B cell (primary cell): ENCODE measurements around the gene ZNF408. TPM values are rescaled to one million over a fixed set of nuclear protein-coding genes. Genes with fewer than 3 reads are reported as not detected.

Experiments
- ATAC-seq: fragments of 200-7000 bp; cut with Tn5 transposase; one replicate; pipeline ENCODE4 v1.10.0; 2021; ENCODE audit warnings: low read depth, mild to moderate bottlenecking, moderate number of reproducible peaks, moderate library complexity
- CTCF ChIA-PET: fragments of 350-600 bp; sonication (Branson Sonifier 250); formaldehyde crosslinking; loops from one replicate; lab custom pipeline; 2021; ENCODE audit warnings: antibody characterized with exemption, inconsistent platforms; lab: Charles Lee
- POLR2A ChIA-PET: fragments of 350-600 bp; sonication (Branson Sonifier 250); formaldehyde crosslinking; loops from one replicate; lab custom pipeline; 2021; ENCODE audit warnings: antibody characterized with exemption; lab: Charles Lee
- DNase-seq: peaks from one replicate; pipeline ENCODE4 v3.0.0; 2013
- H2AFZ ChIP-seq: 2 replicates; pipeline ENCODE4 v1.6.1; 2012; ENCODE audit warnings: mild to moderate bottlenecking, low read depth, low read length; ENCODE audit not compliant: insufficient read depth, poor library complexity, severe bottlenecking
- H3K27ac ChIP-seq, 2 donors: 1 replicate in 1 of 2; 2 replicates in 1 of 2; pipeline ENCODE4 v1.5.1; 2012 to 2013; ENCODE audit warnings: low read length in 2 of 2, mild to moderate bottlenecking in 2 of 2, moderate library complexity in 1 of 2
- H3K27me3 ChIP-seq, 4 experiments: fragments of 200-600 bp in 1 of 4; sonication (generic) in 1 of 4; replicated peaks in 1 of 4; 1 replicate in 2 of 4; 2 replicates in 2 of 4; pipeline versions ENCODE4 v1.6.1 to v1.7.0; 2013 to 2016; ENCODE audit warnings: low read length in 3 of 4, mild to moderate bottlenecking in 2 of 4, mixed read lengths in 1 of 4, moderate library complexity in 1 of 4; ENCODE audit not compliant: insufficient read depth in 4 of 4, control insufficient read depth in 3 of 4; ENCODE audit errors: control extremely low read depth in 1 of 4
- H3K36me3 ChIP-seq, 2 experiments: replicated peaks in 1 of 2; 1 replicate in 1 of 2; 2 replicates in 1 of 2; pipeline versions ENCODE4 v1.6.1 to v1.7.1; 2013; ENCODE audit warnings: low read length in 1 of 2; ENCODE audit not compliant: insufficient read depth in 2 of 2, control insufficient read depth in 1 of 2; ENCODE audit errors: control extremely low read depth in 1 of 2, extremely low read depth in 1 of 2
- H3K4me1 ChIP-seq, 2 donors: fragments of 200-600 bp in 1 of 2; sonication (generic) in 1 of 2; 1 replicate in 1 of 2; 2 replicates in 1 of 2; pipeline versions ENCODE4 v1.5.1 to v1.6.1; 2013 to 2017; ENCODE audit warnings: low read length in 2 of 2; ENCODE audit not compliant: control insufficient read depth in 2 of 2, insufficient read depth in 2 of 2
- H3K4me2 ChIP-seq: replicated peaks from 2 replicates; pipeline ENCODE3; 2012; ENCODE audit warnings: mild to moderate bottlenecking, low read depth, low read length; ENCODE audit not compliant: poor library complexity, severe bottlenecking
- H3K4me3 ChIP-seq, 5 experiments: fragments of 200-600 bp in 1 of 5; sonication (generic) in 1 of 5; 1 replicate in 3 of 5; 2 replicates in 2 of 5; pipeline versions ENCODE4 v1.5.1 to v1.7.0; 2011 to 2016; ENCODE audit warnings: low read length in 4 of 5, mild to moderate bottlenecking in 4 of 5, low read depth in 2 of 5, control low read depth in 1 of 5, moderate library complexity in 1 of 5; ENCODE audit not compliant: insufficient read depth in 1 of 5; ENCODE audit errors: control extremely low read depth in 1 of 5, extremely low read depth in 1 of 5
- H3K79me2 ChIP-seq: fragments of 200-600 bp; sonication (generic); one replicate; pipeline ENCODE4 v1.6.0; 2016; ENCODE audit warnings: low read length; ENCODE audit not compliant: control insufficient read depth, insufficient read depth
- H3K9ac ChIP-seq: fragments of 200-600 bp; sonication (generic); 2 replicates; pipeline ENCODE4 v1.6.1; 2017; ENCODE audit warnings: mild to moderate bottlenecking, low read length, moderate library complexity
- H3K9me3 ChIP-seq, 3 donors: one replicate each; pipeline versions ENCODE4 v1.6.1 to v1.7.1; 2013; ENCODE audit warnings: low read length in 2 of 3; ENCODE audit not compliant: control insufficient read depth in 2 of 3, insufficient read depth in 1 of 3; ENCODE audit errors: control extremely low read depth in 1 of 3
- H4K20me1 ChIP-seq: 2 replicates; pipeline ENCODE4 v1.6.0; 2012; ENCODE audit warnings: mild to moderate bottlenecking, low read length; ENCODE audit not compliant: insufficient read depth, control insufficient read depth, poor library complexity, severe bottlenecking
- H3K27ac Mint-ChIP-seq: one replicate; pipeline ENCODE4 v1.8.0; 2021; ENCODE audit warnings: mixed read lengths
- H3K27me3 Mint-ChIP-seq: one replicate; pipeline ENCODE4 v1.8.0; 2021; ENCODE audit warnings: mixed read lengths
- H3K4me1 Mint-ChIP-seq: one replicate; pipeline ENCODE4 v1.8.0; 2021; ENCODE audit warnings: mixed read lengths
- H3K4me3 Mint-ChIP-seq: one replicate; pipeline ENCODE4 v1.8.0; 2021; ENCODE audit warnings: mixed read lengths
- H3K9me3 Mint-ChIP-seq: one replicate; pipeline ENCODE4 v1.8.0; 2022; ENCODE audit warnings: mixed read lengths; ENCODE audit not compliant: insufficient read depth
- EZH2 ChIP-seq: IDR thresholded peaks from 2 replicates; pipeline ENCODE4 v1.6.1; 2012; ENCODE audit warnings: borderline replicate concordance, low read depth, mild to moderate bottlenecking, moderate library complexity, low read length; ENCODE audit not compliant: insufficient read depth, poor library complexity, severe bottlenecking
- WGBS: methylation state at CpG from one replicate; pipeline ENCODE4 v1.1.5; 2013; ENCODE audit warnings: missing lambda C conversion rate; ENCODE audit not compliant: insufficient coverage; 5-methylcytosine and 5-hydroxymethylcytosine counted together
- intact Hi-C: fragments of 100-400 bp; cut with micrococcal nuclease; formaldehyde crosslinking; loops from one replicate; pipeline ENCODE4 v1.10.0; 2022
- polyA plus RNA-seq: library from polyadenylated mRNA; depleted of rRNA; stranded (reverse); fragments of >200 nt; gene quantifications from 2 replicates; pipeline ENCODE4 v1.2.3, GENCODE V29; 2012
- total RNA-seq, 2 donors: library from RNA; stranded (reverse); fragments of 120-200 nt in 1 of 2; gene quantifications; 1 replicate in 1 of 2; 2 replicates in 1 of 2; pipeline versions ENCODE4 v1.2.3 to v1.2.4, GENCODE V29; 2013 to 2022
- TF ChIP-seq, protein P1 (sequence below): fragments of 200-600 bp; IDR thresholded peaks from one replicate; pipeline ENCODE4 v1.8.0; 2022; ENCODE audit warnings: antibody characterized with exemption, mild to moderate bottlenecking

Gene ZNF408
- total and polyA plus RNA-seq, 2 donors (not counting 1 experiment from before 2014, with no cell fraction given): 8.3 to 22.3 TPM

DNA sequence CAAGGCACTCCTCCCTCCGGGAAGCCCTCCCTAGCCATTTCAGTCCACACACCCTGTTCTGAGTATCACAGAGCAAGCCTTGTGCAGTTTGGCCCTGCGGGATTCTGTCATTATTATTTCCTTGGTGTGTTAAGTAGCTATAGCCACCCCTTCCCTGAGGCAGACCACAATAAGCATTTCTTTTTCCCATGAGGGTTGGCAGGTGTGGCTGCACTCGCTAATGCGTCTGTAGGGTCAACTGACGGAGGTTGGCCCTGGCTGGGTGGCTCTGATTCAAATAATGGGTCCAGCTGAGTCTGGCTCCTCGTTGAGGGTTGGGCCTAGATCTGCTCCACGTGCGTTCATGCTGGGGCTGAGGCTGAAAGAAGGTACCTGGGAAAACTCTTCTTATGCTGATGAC is 23.3 kb downstream of the ZNF408 start:
- Mint-ChIP-seq H3K4me1 (no peaks in the 10 kb centered on the region), H3K27me3 (peaks cover 3% of the 10 kb centered on the region), H3K27ac (no peak overlapping the region), H3K4me3 (no peak overlapping the region), H3K9me3 (no peaks in the 10 kb centered on the region)
- ATAC-seq (no peak), DNase-seq (no peak)
- WGBS: 39% methylated on average over 8 of the region's 8 CpGs
- Histone ChIP-seq H3K36me3 (no peaks in the 10 kb centered on the region), H2AFZ (peak overlapping the region; percentile 42), H3K9me3 (no peaks in the 10 kb centered on the region), H3K27me3 (no peaks in the 10 kb centered on the region), H3K4me2 (no peak overlapping the region), H3K9ac (no peak overlapping the region), H3K27ac (no peak overlapping the region), H4K20me1 (no peaks in the 10 kb centered on the region), H3K79me2 (no peaks in the 10 kb centered on the region), H3K4me1 (no peaks in the 10 kb centered on the region), H3K4me3 (no peak overlapping the region)
- ChIA-PET POLR2A (no interaction called here), CTCF (no interaction called here)
- intact Hi-C loops: no loop called here
- no peak for TF ChIP-seq EZH2
- TF ChIP-seq, protein P1, sequence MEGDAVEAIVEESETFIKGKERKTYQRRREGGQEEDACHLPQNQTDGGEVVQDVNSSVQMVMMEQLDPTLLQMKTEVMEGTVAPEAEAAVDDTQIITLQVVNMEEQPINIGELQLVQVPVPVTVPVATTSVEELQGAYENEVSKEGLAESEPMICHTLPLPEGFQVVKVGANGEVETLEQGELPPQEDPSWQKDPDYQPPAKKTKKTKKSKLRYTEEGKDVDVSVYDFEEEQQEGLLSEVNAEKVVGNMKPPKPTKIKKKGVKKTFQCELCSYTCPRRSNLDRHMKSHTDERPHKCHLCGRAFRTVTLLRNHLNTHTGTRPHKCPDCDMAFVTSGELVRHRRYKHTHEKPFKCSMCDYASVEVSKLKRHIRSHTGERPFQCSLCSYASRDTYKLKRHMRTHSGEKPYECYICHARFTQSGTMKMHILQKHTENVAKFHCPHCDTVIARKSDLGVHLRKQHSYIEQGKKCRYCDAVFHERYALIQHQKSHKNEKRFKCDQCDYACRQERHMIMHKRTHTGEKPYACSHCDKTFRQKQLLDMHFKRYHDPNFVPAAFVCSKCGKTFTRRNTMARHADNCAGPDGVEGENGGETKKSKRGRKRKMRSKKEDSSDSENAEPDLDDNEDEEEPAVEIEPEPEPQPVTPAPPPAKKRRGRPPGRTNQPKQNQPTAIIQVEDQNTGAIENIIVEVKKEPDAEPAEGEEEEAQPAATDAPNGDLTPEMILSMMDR: no peak

DNA sequence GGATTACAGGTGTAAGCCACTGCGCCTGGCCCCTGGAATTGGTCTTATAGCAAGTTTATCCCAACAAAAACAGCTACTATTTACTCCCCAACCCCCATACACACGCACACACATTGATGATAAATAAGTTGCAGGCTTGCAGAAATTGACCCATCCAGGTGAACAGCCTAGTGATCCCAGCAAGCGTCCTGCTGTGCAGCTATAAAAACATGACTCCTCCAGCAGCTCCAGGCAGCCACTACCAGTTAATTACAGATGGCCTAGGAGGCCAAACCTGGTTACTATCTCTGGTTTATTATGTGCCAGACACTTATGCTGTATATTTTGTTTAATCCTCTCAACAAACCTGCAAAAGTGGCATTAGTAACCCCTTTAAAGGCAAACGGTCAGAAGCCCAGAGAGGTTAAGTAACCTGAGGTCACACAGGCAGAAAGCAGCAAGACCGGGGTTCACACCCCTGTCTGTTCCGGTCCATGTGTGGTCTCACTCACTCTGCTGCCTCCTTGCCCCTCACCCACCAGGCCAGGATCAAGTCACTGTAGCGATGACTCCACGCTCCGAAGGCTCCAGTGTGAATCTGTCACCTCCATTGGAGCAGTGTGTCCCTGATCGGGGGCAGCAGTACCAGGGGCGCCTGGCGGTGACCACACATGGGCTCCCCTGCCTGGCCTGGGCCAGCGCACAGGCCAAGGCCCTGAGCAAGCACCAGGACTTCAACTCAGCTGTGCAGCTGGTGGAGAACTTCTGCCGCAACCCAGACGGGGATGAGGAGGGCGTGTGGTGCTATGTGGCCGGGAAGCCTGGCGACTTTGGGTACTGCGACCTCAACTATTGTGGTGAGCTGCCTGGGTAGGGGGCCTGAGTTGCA is 24.7 kb downstream of the ZNF408 start:
- Histone ChIP-seq H3K4me3 (no peak overlapping the region), H3K79me2 (no peaks in the 10 kb centered on the region), H3K27ac (no peak overlapping the region), H3K4me1 (no peaks in the 10 kb centered on the region), H3K9ac (no peak overlapping the region), H2AFZ (no peak overlapping the region), H4K20me1 (no peaks in the 10 kb centered on the region), H3K27me3 (no peaks in the 10 kb centered on the region), H3K36me3 (no peaks in the 10 kb centered on the region), H3K9me3 (no peaks in the 10 kb centered on the region), H3K4me2 (no peak overlapping the region)
- H3K27me3 Mint-ChIP-seq: peaks cover 3% of the 10 kb centered on the region
- no peak for DNase-seq
- no peak overlapping the region for H3K27ac Mint-ChIP-seq
- intact Hi-C loops: no loop called here
- no peak overlapping the region for H3K4me3 Mint-ChIP-seq
- POLR2A ChIA-PET: no interaction called here
- WGBS: 94% methylated on average over 16 of the region's 19 CpGs
- no peak for TF ChIP-seq EZH2
- TF ChIP-seq, protein P1: no peak
- H3K9me3 Mint-ChIP-seq: no peaks in the 10 kb centered on the region
- no peaks in the 10 kb centered on the region for H3K4me1 Mint-ChIP-seq
- CTCF ChIA-PET: no interaction called here
- no peak for ATAC-seq
